GM23338 (cell line): Measurements from ENCODE around the gene SLC4A4. TPM values are rescaled to one million over a fixed set of nuclear protein-coding genes. Genes with fewer than 3 reads are reported as not detected.

Source experiments
- ATAC-seq: fragments of 200-7000 bp; cut with Tn5 transposase; 3 replicates; pipeline ENCODE4 v1.9.1; 2020
- DNase-seq: peaks from one replicate; pipeline ENCODE4 v3.0.0-alpha.2; 2015; ENCODE audit warnings: low spot score
- H2AFZ ChIP-seq: fragments of 200-600 bp; sonication (generic); 2 replicates; pipeline ENCODE4 v1.8.0; 2016; ENCODE audit warnings: antibody characterized with exemption, mild to moderate bottlenecking, moderate library complexity
- H3F3A ChIP-seq: fragments of 200-600 bp; sonication (generic); replicated peaks from 2 replicates; pipeline ENCODE4 v1.8.0; 2017; ENCODE audit warnings: antibody characterized with exemption, mixed run types, low read depth
- H3K27ac ChIP-seq: fragments of 200-600 bp; sonication (generic); 2 replicates; pipeline ENCODE4 v1.6.1; 2016; ENCODE audit warnings: low read depth
- H3K27me3 ChIP-seq: fragments of 200-600 bp; sonication (generic); 2 replicates; pipeline ENCODE4 v1.8.0; 2016; ENCODE audit warnings: mild to moderate bottlenecking, mixed run types, moderate library complexity; ENCODE audit not compliant: insufficient read depth
- H3K36me3 ChIP-seq: fragments of 200-600 bp; sonication (generic); 2 replicates; pipeline ENCODE4 v1.8.0; 2016; ENCODE audit warnings: mild to moderate bottlenecking; ENCODE audit not compliant: insufficient read depth
- H3K4me1 ChIP-seq: fragments of 200-600 bp; sonication (generic); 2 replicates; pipeline ENCODE4 v1.8.0; 2016; ENCODE audit warnings: mild to moderate bottlenecking, moderate library complexity; ENCODE audit not compliant: insufficient read depth
- H3K4me2 ChIP-seq: fragments of 200-600 bp; sonication (generic); 2 replicates; pipeline ENCODE4 v1.7.1; 2017; ENCODE audit warnings: mixed run types
- H3K4me3 ChIP-seq: fragments of 200-600 bp; sonication (generic); 2 replicates; pipeline ENCODE4 v1.6.1; 2016; ENCODE audit warnings: mixed run types
- H3K79me2 ChIP-seq: fragments of 200-600 bp; sonication (generic); replicated peaks from 2 replicates; pipeline ENCODE4 v1.8.0; 2017; ENCODE audit warnings: mild to moderate bottlenecking; ENCODE audit not compliant: insufficient read depth
- H3K9me2 ChIP-seq: fragments of 200-600 bp; sonication (generic); 2 replicates; pipeline ENCODE4 v1.8.0; 2017; ENCODE audit not compliant: insufficient read depth
- H4K20me1 ChIP-seq: fragments of 200-600 bp; sonication (generic); replicated peaks from 2 replicates; pipeline ENCODE4 v1.8.0; 2017; ENCODE audit warnings: mild to moderate bottlenecking; ENCODE audit not compliant: insufficient read depth
- H3K27ac Mint-ChIP-seq: 2 replicates; pipeline ENCODE4 v1.8.0; 2020; ENCODE audit warnings: inconsistent platforms, mild to moderate bottlenecking, moderate library complexity, mixed read lengths
- H3K27me3 Mint-ChIP-seq: 3 replicates; pipeline ENCODE4 v1.8.0; 2022; ENCODE audit warnings: low read depth, mild to moderate bottlenecking, moderate library complexity, mixed read lengths, inconsistent platforms; ENCODE audit not compliant: insufficient read depth, poor library complexity
- H3K36me3 Mint-ChIP-seq: 3 replicates; pipeline ENCODE4 v1.8.0; 2021; ENCODE audit warnings: low read depth, mild to moderate bottlenecking, inconsistent platforms, moderate library complexity, mixed read lengths
- H3K4me1 Mint-ChIP-seq: 3 replicates; pipeline ENCODE4 v1.8.0; 2020; ENCODE audit warnings: mild to moderate bottlenecking, inconsistent platforms, mixed read lengths
- H3K4me3 Mint-ChIP-seq: 3 replicates; pipeline ENCODE4 v1.8.0; 2021; ENCODE audit warnings: moderate library complexity, mild to moderate bottlenecking, inconsistent platforms, mixed read lengths
- H3K9me3 Mint-ChIP-seq: 3 replicates; pipeline ENCODE4 v1.8.0; 2020; ENCODE audit warnings: moderate library complexity, mild to moderate bottlenecking, inconsistent platforms, mixed read lengths
- CREB1 ChIP-seq: fragments of 250-450 bp; sonication (Bioruptor Pico); IDR thresholded peaks from 2 replicates; pipeline ENCODE4 v1.5.0; 2020; ENCODE audit warnings: low read depth, mild to moderate bottlenecking, moderate library complexity
- EZH2 ChIP-seq: fragments of 200-600 bp; sonication (generic); IDR thresholded peaks from one replicate; pipeline ENCODE4 v1.8.0; 2017; ENCODE audit warnings: antibody characterized with exemption, mild to moderate bottlenecking, low read depth; ENCODE audit not compliant: unreplicated experiment
- EZH2phosphoT487 ChIP-seq: fragments of 200-600 bp; sonication (generic); IDR thresholded peaks from one replicate; pipeline ENCODE4 v1.8.1; 2018; ENCODE audit warnings: antibody characterized with exemption; ENCODE audit not compliant: unreplicated experiment
- ZNF114 ChIP-seq: fragments of 250-450 bp; sonication (Bioruptor Pico); IDR thresholded peaks from 2 replicates; pipeline ENCODE4 v1.5.0; 2020; ENCODE audit warnings: mild to moderate bottlenecking, moderate library complexity
- polyA plus RNA-seq: library from polyadenylated mRNA; unstranded; fragments of >200 nt; fragmentation: Nextera tagmentation; extraction: Ambion mirVana; gene quantifications from 2 replicates; pipeline ENCODE4 v1.2.1, GENCODE V29; 2016
- total RNA-seq: library from RNA; depleted of rRNA; stranded (reverse); fragments of >200 nt; shearing (Covaris generic); gene quantifications from 2 replicates; pipeline ENCODE4 v1.2.3, GENCODE V29; 2014
- TF ChIP-seq, protein P1 (sequence below): IDR thresholded peaks from one replicate; pipeline ENCODE4 v1.6.1; 2018; ENCODE audit warnings: antibody characterized with exemption; ENCODE audit not compliant: unreplicated experiment
- TF ChIP-seq, protein P2 (sequence below), 2 experiments: fragments of 200-600 bp in 1 of 2; sonication (generic) in 1 of 2; conservative IDR thresholded peaks; 2 replicates each; pipeline versions ENCODE4 v1.5.1 to v1.6.1; 2016 to 2017; ENCODE audit warnings: antibody characterized with exemption in 2 of 2, low read depth in 2 of 2, mild to moderate bottlenecking in 2 of 2, moderate library complexity in 1 of 2
- TF ChIP-seq, protein P3 (sequence below): IDR thresholded peaks from 2 replicates; pipeline ENCODE4 v1.6.1; 2016; ENCODE audit warnings: antibody characterized with exemption

Gene SLC4A4
- total and polyA plus RNA-seq, 2 experiments from 2014 or later: 1.0 to 1.5 TPM

DNA sequence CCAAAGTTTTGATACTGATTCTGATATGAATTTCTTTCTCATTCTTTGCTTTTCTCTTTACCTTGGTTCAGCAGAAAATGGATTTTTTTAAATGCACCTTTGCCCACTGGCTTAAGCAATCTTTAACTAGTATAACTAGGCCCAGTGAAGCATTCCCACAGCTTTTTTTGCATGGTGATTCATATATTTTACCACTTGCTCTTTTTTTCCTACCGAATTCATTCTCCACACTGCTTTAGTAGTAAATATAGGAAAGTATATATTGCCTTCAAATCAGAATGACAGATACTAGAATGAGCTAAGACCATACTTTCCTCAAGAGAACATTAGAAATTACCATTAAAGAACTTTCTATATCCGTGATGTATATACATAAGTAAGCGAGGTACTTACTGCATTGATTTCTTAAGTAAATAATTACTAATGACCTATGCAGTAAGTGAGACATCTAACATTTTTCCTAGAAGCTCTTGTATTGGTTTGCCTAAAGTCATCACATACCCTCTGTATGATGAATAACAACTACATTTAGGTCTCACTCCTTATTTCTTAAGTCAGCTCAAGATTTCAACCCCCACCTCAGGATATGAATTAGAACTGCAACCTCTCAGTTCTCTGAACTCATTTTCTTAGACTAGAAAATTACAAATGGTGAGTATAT lies 44.2 kb downstream of the SLC4A4 start:
- H3K79me2 ChIP-seq: no peaks in the 10 kb centered on the region
- no peak for DNase-seq
- Mint-ChIP-seq H3K9me3 (no peaks in the 10 kb centered on the region), H3K27ac (no peak overlapping the region), H3K36me3 (no peaks in the 10 kb centered on the region), H3K4me3 (no peak overlapping the region), H3K27me3 (no peaks in the 10 kb centered on the region), H3K4me1 (no peaks in the 10 kb centered on the region)
- H3K4me1 ChIP-seq: no peaks in the 10 kb centered on the region
- H3K27me3 ChIP-seq: no peaks in the 10 kb centered on the region
- peaks cover 2% of the 10 kb centered on the region for H3K9me2 ChIP-seq
- H3K4me3 ChIP-seq: no peak overlapping the region
- ATAC-seq: no peak
- TF ChIP-seq CREB1 (CRISPR knock-in tag) (no peak), EZH2 (no peak), EZH2phosphoT487 (no peak)
- TF ChIP-seq, protein P1, sequence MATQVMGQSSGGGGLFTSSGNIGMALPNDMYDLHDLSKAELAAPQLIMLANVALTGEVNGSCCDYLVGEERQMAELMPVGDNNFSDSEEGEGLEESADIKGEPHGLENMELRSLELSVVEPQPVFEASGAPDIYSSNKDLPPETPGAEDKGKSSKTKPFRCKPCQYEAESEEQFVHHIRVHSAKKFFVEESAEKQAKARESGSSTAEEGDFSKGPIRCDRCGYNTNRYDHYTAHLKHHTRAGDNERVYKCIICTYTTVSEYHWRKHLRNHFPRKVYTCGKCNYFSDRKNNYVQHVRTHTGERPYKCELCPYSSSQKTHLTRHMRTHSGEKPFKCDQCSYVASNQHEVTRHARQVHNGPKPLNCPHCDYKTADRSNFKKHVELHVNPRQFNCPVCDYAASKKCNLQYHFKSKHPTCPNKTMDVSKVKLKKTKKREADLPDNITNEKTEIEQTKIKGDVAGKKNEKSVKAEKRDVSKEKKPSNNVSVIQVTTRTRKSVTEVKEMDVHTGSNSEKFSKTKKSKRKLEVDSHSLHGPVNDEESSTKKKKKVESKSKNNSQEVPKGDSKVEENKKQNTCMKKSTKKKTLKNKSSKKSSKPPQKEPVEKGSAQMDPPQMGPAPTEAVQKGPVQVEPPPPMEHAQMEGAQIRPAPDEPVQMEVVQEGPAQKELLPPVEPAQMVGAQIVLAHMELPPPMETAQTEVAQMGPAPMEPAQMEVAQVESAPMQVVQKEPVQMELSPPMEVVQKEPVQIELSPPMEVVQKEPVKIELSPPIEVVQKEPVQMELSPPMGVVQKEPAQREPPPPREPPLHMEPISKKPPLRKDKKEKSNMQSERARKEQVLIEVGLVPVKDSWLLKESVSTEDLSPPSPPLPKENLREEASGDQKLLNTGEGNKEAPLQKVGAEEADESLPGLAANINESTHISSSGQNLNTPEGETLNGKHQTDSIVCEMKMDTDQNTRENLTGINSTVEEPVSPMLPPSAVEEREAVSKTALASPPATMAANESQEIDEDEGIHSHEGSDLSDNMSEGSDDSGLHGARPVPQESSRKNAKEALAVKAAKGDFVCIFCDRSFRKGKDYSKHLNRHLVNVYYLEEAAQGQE: no peak
- TF ChIP-seq, protein P2, sequence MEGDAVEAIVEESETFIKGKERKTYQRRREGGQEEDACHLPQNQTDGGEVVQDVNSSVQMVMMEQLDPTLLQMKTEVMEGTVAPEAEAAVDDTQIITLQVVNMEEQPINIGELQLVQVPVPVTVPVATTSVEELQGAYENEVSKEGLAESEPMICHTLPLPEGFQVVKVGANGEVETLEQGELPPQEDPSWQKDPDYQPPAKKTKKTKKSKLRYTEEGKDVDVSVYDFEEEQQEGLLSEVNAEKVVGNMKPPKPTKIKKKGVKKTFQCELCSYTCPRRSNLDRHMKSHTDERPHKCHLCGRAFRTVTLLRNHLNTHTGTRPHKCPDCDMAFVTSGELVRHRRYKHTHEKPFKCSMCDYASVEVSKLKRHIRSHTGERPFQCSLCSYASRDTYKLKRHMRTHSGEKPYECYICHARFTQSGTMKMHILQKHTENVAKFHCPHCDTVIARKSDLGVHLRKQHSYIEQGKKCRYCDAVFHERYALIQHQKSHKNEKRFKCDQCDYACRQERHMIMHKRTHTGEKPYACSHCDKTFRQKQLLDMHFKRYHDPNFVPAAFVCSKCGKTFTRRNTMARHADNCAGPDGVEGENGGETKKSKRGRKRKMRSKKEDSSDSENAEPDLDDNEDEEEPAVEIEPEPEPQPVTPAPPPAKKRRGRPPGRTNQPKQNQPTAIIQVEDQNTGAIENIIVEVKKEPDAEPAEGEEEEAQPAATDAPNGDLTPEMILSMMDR (conservative IDR thresholded peaks at IDR 0.05; ENCODE audit: low read depth in 2 of 2): no peak
- TF ChIP-seq, protein P3, sequence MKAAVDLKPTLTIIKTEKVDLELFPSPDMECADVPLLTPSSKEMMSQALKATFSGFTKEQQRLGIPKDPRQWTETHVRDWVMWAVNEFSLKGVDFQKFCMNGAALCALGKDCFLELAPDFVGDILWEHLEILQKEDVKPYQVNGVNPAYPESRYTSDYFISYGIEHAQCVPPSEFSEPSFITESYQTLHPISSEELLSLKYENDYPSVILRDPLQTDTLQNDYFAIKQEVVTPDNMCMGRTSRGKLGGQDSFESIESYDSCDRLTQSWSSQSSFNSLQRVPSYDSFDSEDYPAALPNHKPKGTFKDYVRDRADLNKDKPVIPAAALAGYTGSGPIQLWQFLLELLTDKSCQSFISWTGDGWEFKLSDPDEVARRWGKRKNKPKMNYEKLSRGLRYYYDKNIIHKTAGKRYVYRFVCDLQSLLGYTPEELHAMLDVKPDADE: no peak
- no peak overlapping the region for H3K27ac ChIP-seq
- no peaks in the 10 kb centered on the region for H4K20me1 ChIP-seq
- H2AFZ ChIP-seq: no peak overlapping the region
- H3K4me2 ChIP-seq: no peak overlapping the region
- H3K36me3 ChIP-seq: no peaks in the 10 kb centered on the region
- no peaks in the 10 kb centered on the region for H3F3A ChIP-seq

DNA sequence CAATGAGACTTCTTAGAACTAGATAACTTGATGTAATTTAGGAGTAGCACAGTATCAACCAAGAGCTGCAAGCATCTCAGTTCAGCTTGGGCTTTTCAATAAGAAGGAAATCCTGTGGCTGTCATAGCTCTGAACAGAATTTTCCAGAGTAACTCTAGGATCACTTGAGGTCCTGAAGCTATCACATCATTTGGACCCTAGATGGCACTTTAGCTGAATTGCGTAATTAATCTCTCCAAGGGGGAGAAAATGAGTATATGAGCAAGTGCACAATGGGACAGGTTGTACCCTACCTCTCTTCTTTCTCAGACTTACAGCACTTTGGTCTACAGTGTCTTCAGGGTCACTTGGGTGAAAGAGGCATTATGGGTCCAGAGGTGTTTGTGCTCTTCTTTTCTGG lies 45.2 kb downstream of the SLC4A4 start:
- Histone ChIP-seq H2AFZ (no peak overlapping the region), H4K20me1 (no peaks in the 10 kb centered on the region)
- H3K4me3 Mint-ChIP-seq: no peak overlapping the region

More for the DNA sequence above, 45.2 kb downstream of the SLC4A4 start:
- H3K36me3 Mint-ChIP-seq: no peaks in the 10 kb centered on the region
- ATAC-seq: no peak
- DNase-seq: no peak
- no peak overlapping the region for H3K27ac Mint-ChIP-seq
- no peak overlapping the region for H3K4me3 ChIP-seq
- no peaks in the 10 kb centered on the region for H3K4me1 ChIP-seq
- no peaks in the 10 kb centered on the region for H3K27me3 Mint-ChIP-seq
- no peaks in the 10 kb centered on the region for H3K4me1 Mint-ChIP-seq
- TF ChIP-seq ZNF114: no peak
- TF ChIP-seq, protein P2 (conservative IDR thresholded peaks at IDR 0.05; ENCODE audit: low read depth in 2 of 2): peak in 1 of 2 experiments; percentile 5; a peak in 1 of 4 replicates
- no peaks in the 10 kb centered on the region for H3K36me3 ChIP-seq
- no peaks in the 10 kb centered on the region; the same call in 1 of the 2 replicates for H3K9me2 ChIP-seq
- H3K27ac ChIP-seq: no peak overlapping the region
- no peaks in the 10 kb centered on the region for H3K9me3 Mint-ChIP-seq
- no peaks in the 10 kb centered on the region for H3K79me2 ChIP-seq
- no peaks in the 10 kb centered on the region for H3K27me3 ChIP-seq
- H3K4me2 ChIP-seq: no peak overlapping the region
- no peaks in the 10 kb centered on the region for H3F3A ChIP-seq
